Loucy (cell line): ENCODE results near the gene TMEM178A.

ENCODE experiments used
- CTCF ChIP-seq: fragments of 200-600 bp; sonication (generic); conservative IDR thresholded peaks from 2 replicates; pipeline ENCODE4 v1.5.1; 2014; ENCODE audit warnings: mild to moderate bottlenecking, antibody characterized with exemption, low read length
- EZH2phosphoT487 ChIP-seq: fragments of 200-600 bp; IDR thresholded peaks from 2 replicates; pipeline ENCODE4 v1.6.1; 2018; ENCODE audit warnings: antibody characterized with exemption, mild to moderate bottlenecking, moderate library complexity, borderline replicate concordance

GRCh38 chr2:39708003-39708402, 42.3 kb downstream of the TMEM178A start:
- TF ChIP-seq CTCF (no peak), EZH2phosphoT487 (no peak)
